H1 (cell line): Measurements from ENCODE around the gene SNRK. TPM values are rescaled to one million over a fixed set of nuclear protein-coding genes. Genes with fewer than 3 reads are reported as not detected.

Experiments
- CHD1 ChIP-seq: IDR thresholded peaks from 2 replicates; pipeline ENCODE4 v1.6.1; 2012; ENCODE audit warnings: low read depth, low read length, improper control_type of control experiment
- CHD7 ChIP-seq: fragments of 300-600 bp; sonication (generic); IDR thresholded peaks from 2 replicates; pipeline ENCODE4 v1.7.1; 2012; ENCODE audit warnings: low read length, moderate library complexity, mild to moderate bottlenecking, inconsistent platforms; ENCODE audit not compliant: insufficient replicate concordance
- CREB1 ChIP-seq: IDR thresholded peaks from 2 replicates; pipeline ENCODE4 v1.6.1; 2012; ENCODE audit warnings: inconsistent platforms
- HDAC6 ChIP-seq: IDR thresholded peaks from one replicate; pipeline ENCODE4 v1.7.1; 2012; ENCODE audit warnings: low read depth, mild to moderate bottlenecking, inconsistent platforms, low read length, moderate library complexity
- JUN ChIP-seq: IDR thresholded peaks from 2 replicates; pipeline ENCODE4 v1.6.1; 2011; ENCODE audit warnings: low read depth, mild to moderate bottlenecking, improper control_type of control experiment, low read length
- KDM4A ChIP-seq: IDR thresholded peaks from one replicate; pipeline ENCODE4 v1.7.1; 2012; ENCODE audit warnings: low read depth, mild to moderate bottlenecking, moderate library complexity, low read length, inconsistent platforms; ENCODE audit not compliant: severe bottlenecking
- RFX5 ChIP-seq: IDR thresholded peaks from 2 replicates; pipeline ENCODE4 v1.6.1; 2011; ENCODE audit warnings: low read depth, low read length, improper control_type of control experiment, borderline replicate concordance
- SP4 ChIP-seq: IDR thresholded peaks from 2 replicates; pipeline ENCODE4 v1.6.1; 2012; ENCODE audit warnings: low read length, inconsistent platforms
- TAF1 ChIP-seq: IDR thresholded peaks from 2 replicates; pipeline ENCODE4 v1.6.1; 2011; ENCODE audit warnings: mild to moderate bottlenecking, low read depth, low read length
- TAF7 ChIP-seq: optimal IDR thresholded peaks from 2 replicates; pipeline ENCODE3; 2011; ENCODE audit warnings: low read depth, mild to moderate bottlenecking, inconsistent platforms, low read length, moderate library complexity, borderline replicate concordance
- polyA plus RNA-seq, 7 experiments: library from polyadenylated mRNA; depleted of rRNA in 3 of 7; stranded (reverse) in 5 of 7; unstranded in 2 of 7; fragments of >200 nt in 5 of 7; fragments of 200-250 nt in 2 of 7; gene quantifications; 1 replicate in 5 of 7; 2 replicates in 1 of 7; 4 replicates in 1 of 7; pipeline versions ENCODE4 v1.2.1 to v1.2.3, GENCODE V29; 2011 to 2013; ENCODE audit warnings: missing spikeins in 2 of 7, mixed read lengths in 2 of 7
- total RNA-seq: library from RNA; stranded (reverse); fragmentation: NEBNext Ultra II Directional; extraction: Animal tissue kit (Norgen Biotek cat#: 25700); gene quantifications from 2 replicates; pipeline ENCODE4 v1.2.1, GENCODE V29; 2021

SNRK gene
- total and polyA plus RNA-seq, 2 of the 8 experiments (the other 6 are each of a cell fraction or from before 2014, with no cell fraction given), result 4.4 to 11.7 TPM

DNA sequence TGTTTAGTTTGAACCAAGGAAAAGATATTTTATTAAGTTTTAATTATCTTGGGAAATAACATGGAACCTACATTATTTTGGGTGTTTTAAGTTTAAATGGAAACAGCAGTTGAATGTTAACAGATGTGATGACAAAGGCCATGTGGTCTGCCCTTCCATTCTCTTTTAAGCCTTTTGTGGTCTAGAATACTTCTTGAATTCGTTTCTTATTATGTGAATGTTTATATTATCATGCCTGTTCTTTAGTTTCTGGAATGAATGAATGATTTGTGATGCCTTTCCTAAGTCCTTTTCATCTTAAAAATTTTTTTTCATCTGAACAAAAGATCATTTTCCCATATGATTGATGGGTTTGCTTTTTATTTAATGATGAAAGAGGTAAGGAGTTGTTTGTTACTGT lies 44.6 kb downstream of the SNRK start (continued):
- TF ChIP-seq CHD7 (no peak), SP4 (no peak), TAF7 (no peak), TAF1 (no peak), KDM4A (no peak), RFX5 (no peak), JUN (no peak), HDAC6 (no peak), CHD1 (no peak), CREB1 (no peak)
- TF ChIP-seq, all 59 proteins: peak for 0
